ENCODE results near the gene ACE2. TPM values are rescaled to one million over a fixed set of nuclear protein-coding genes. Genes with fewer than 3 reads are reported as not detected.

ACE2 gene
- total and polyA plus RNA-seq, 2 of the 8 experiments (the other 6 are each of a cell fraction or from before 2014, with no cell fraction given), result 0.06 TPM; not detected in 1

GRCh38 chrX:15598026-15598425 is 2.7 kb downstream of the ACE2 start:
- Histone ChIP-seq H4K5ac (ENCODE audit: insufficient read length, low read depth, low read length) (no peak overlapping the region), H3K4me3 (ENCODE audit: extremely low read depth in 1 of 4, insufficient read depth in 2 of 4, low read depth in 3 of 4, low read length in 4 of 4) (no peak overlapping the region), H3K36me3 (ENCODE audit: control insufficient read depth in 2 of 4, insufficient read depth in 4 of 4, low read length in 3 of 4) (no peaks in the 10 kb centered on the region), H2BK15ac (ENCODE audit: low read length) (no peak overlapping the region), H2BK12ac (ENCODE audit: low read depth, low read length) (no peak overlapping the region), H3K27me3 (replicated peaks in 1 of 4; ENCODE audit: control insufficient read depth in 3 of 4, extremely low read depth in 1 of 4, insufficient read depth in 3 of 4, low read length in 3 of 4) (no peaks in the 10 kb centered on the region), H2BK120ac (replicated peaks; ENCODE audit: low read depth, low read length) (no peak overlapping the region), H2BK5ac (ENCODE audit: low read depth, low read length) (no peak overlapping the region), H3K14ac (ENCODE audit: insufficient read length) (no peak overlapping the region), H3K4ac (replicated peaks; ENCODE audit: insufficient read length, low read depth, low read length) (no peak overlapping the region), H3K4me1 (replicated peaks in 1 of 4; ENCODE audit: control insufficient read depth in 3 of 4, insufficient read depth in 4 of 4, low read length in 3 of 4) (no peaks in the 10 kb centered on the region), H3K4me2 (ENCODE audit: insufficient read depth in 1 of 2, low read depth in 2 of 2, low read length in 2 of 2) (no peak overlapping the region), H3K9ac (replicated peaks in 1 of 4; ENCODE audit: extremely low read depth in 1 of 4, low read depth in 3 of 4, low read length in 3 of 4) (no peak overlapping the region), H2AK5ac (ENCODE audit: low read depth, low read length) (no peak overlapping the region), H3K9me3 (ENCODE audit: insufficient read depth in 2 of 2, low read depth in 1 of 2, low read length in 1 of 2) (no peaks in the 10 kb centered on the region), H3K79me1 (ENCODE audit: low read depth, low read length) (no peaks in the 10 kb centered on the region), H3K23ac (ENCODE audit: insufficient read length) (no peak overlapping the region), H3K27ac (ENCODE audit: low read depth, low read length) (no peak overlapping the region), H4K91ac (replicated peaks; ENCODE audit: insufficient read length, low read length) (no peak overlapping the region), H2BK20ac (ENCODE audit: low read length) (no peak overlapping the region), H3K79me2 (ENCODE audit: control insufficient read depth in 1 of 2, insufficient read depth in 2 of 2, low read length in 2 of 2) (no peaks in the 10 kb centered on the region), H3K23me2 (ENCODE audit: low read depth, low read length) (no peaks in the 10 kb centered on the region), H4K20me1 (replicated peaks in 1 of 2; ENCODE audit: control insufficient read depth in 1 of 2, insufficient read depth in 2 of 2, low read length in 2 of 2) (no peaks in the 10 kb centered on the region), H3K18ac (ENCODE audit: extremely low read depth, low read length) (no peak overlapping the region), H2AFZ (ENCODE audit: low read length) (no peak overlapping the region), H4K8ac (ENCODE audit: extremely low read depth, insufficient read depth, low read length) (no peak overlapping the region), H3K56ac (replicated peaks; ENCODE audit: insufficient read length, low read depth, low read length) (no peak overlapping the region)
- ChIA-PET CTCF (ENCODE audit: partially characterized antibody) (no interaction called here), POLR2A (ENCODE audit: partially characterized antibody) (no interaction called here)
- DNase-seq (ENCODE audit: low read depth in 1 of 2, low spot score in 2 of 2), result no peak
- WGBS, 2 experiments (ENCODE audit: extremely low coverage in 1 of 2, insufficient coverage in 1 of 2, insufficient read length in 1 of 2, insufficient replicate concordance in 2 of 2, low coverage in 1 of 2, low lambda C conversion rate in 2 of 2, missing lambda C conversion rate in 1 of 2), result 94% methylated on average over 3 of the region's 3 CpGs; no CpG with 5 or more reads in 1 of the 2 experiments
- FAIRE-seq, result no peak
- no peak for TF ChIP-seq PHF8 (conservative IDR thresholded peaks at IDR 0.05; ENCODE audit: low read depth, low read length)
- TF ChIP-seq POLR2A (IDR thresholded peaks at IDR 0.05; ENCODE audit: control extremely low read depth in 1 of 2, low read depth in 2 of 2, low read length in 2 of 2), result no peak
- TF ChIP-seq RFX5 (IDR thresholded peaks at IDR 0.05; ENCODE audit: borderline replicate concordance, low read depth, low read length), result no peak
- TF ChIP-seq EP300 (IDR thresholded peaks at IDR 0.05; ENCODE audit: borderline replicate concordance in 1 of 2, low read depth in 2 of 2, low read length in 2 of 2), result no peak
- no peak for TF ChIP-seq HDAC6 (IDR thresholded peaks at IDR 0.05; ENCODE audit: low read depth, low read length)
- TF ChIP-seq MAX (IDR thresholded peaks at IDR 0.05), result no peak
- no peak for TF ChIP-seq E2F6 (IDR thresholded peaks at IDR 0.05)
- no peak for TF ChIP-seq SIRT6 (IDR thresholded peaks at IDR 0.05; ENCODE audit: low read length)
- no peak for TF ChIP-seq MAFK (IDR thresholded peaks at IDR 0.05; ENCODE audit: low read depth, low read length)
- no peak for TF ChIP-seq SP1 (IDR thresholded peaks at IDR 0.05; ENCODE audit: low read depth, low read length)
- TF ChIP-seq CTCF (IDR thresholded peaks at IDR 0.05; ENCODE audit: control extremely low read depth in 1 of 3, insufficient read depth in 1 of 3, low read depth in 1 of 3, low read length in 3 of 3), result no peak
- TF ChIP-seq GTF2F1 (IDR thresholded peaks at IDR 0.05; ENCODE audit: borderline replicate concordance, low read depth, low read length), result no peak
